MCF 10A (cell line): ENCODE results near the gene ST3GAL4. TPM values are rescaled to one million over a fixed set of nuclear protein-coding genes. Genes with fewer than 3 reads are reported as not detected.

Experiments used
- Bru-seq: library from RNA; stranded (reverse); fragments of 400-500 nt; gene quantifications from one replicate; lab custom pipeline; 2021; lab: Mats Ljungman, UMichigan
- BruChase-seq, 2 experiments: library from RNA; stranded (reverse); fragments of 400-500 nt; gene quantifications; one replicate each; lab custom pipeline; 2021; lab: Mats Ljungman, UMichigan
- BruUV-seq: library from RNA; stranded (reverse); fragments of 400-500 nt; replicated peaks from 2 replicates; lab custom pipeline; 2021; lab: Mats Ljungman, UMichigan
- CTCF ChIA-PET: fragments of 300-600 bp; sonication (Branson Sonifier 250); formaldehyde crosslinking; extraction: SDS; loops from one replicate; lab custom pipeline; 2021; ENCODE audit warnings: antibody characterized with exemption, inconsistent platforms; lab: Yijun Ruan, JAX
- POLR2A ChIA-PET: fragments of 300-600, 350-650 bp; sonication (Branson Sonifier 250); formaldehyde crosslinking; extraction: SDS; loops from one replicate; lab custom pipeline; 2020; ENCODE audit warnings: antibody characterized with exemption, inconsistent platforms; lab: Yijun Ruan, JAX
- DNase-seq: peaks from one replicate; pipeline ENCODE4 v3.0.0-alpha.2; 2018; ENCODE audit not compliant: unreplicated experiment
- H3K27ac Mint-ChIP-seq: one replicate; pipeline ENCODE4 v1.8.0; 2022; ENCODE audit warnings: mild to moderate bottlenecking, low read depth, mixed read lengths; ENCODE audit not compliant: unreplicated experiment
- H3K27me3 Mint-ChIP-seq: one replicate; pipeline ENCODE4 v1.8.0; 2022; ENCODE audit warnings: mixed read lengths; ENCODE audit not compliant: insufficient read depth, unreplicated experiment
- H3K36me3 Mint-ChIP-seq: one replicate; pipeline ENCODE4 v1.8.0; 2022; ENCODE audit warnings: mild to moderate bottlenecking, moderate library complexity, mixed read lengths; ENCODE audit not compliant: insufficient read depth, unreplicated experiment
- H3K4me1 Mint-ChIP-seq: one replicate; pipeline ENCODE4 v1.8.0; 2022; ENCODE audit warnings: mixed read lengths; ENCODE audit not compliant: insufficient read depth, unreplicated experiment
- H3K4me3 Mint-ChIP-seq: one replicate; pipeline ENCODE4 v1.8.0; 2022; ENCODE audit warnings: mild to moderate bottlenecking, moderate library complexity, mixed read lengths; ENCODE audit not compliant: unreplicated experiment
- H3K9me3 Mint-ChIP-seq: one replicate; pipeline ENCODE4 v1.8.0; 2022; ENCODE audit warnings: mixed read lengths; ENCODE audit not compliant: unreplicated experiment
- intact Hi-C: fragments of 100-400 bp; cut with micrococcal nuclease; formaldehyde crosslinking; loops from 2 replicates; pipeline ENCODE4 v1.14.1; 2022
- long read RNA-seq: library from polyadenylated mRNA; stranded (forward); transcript quantifications from one replicate; pipeline ENCODE4 v2.0.0, GENCODE V29; 2022
- total RNA-seq: library from RNA; stranded (reverse); gene quantifications from 2 replicates; pipeline ENCODE4 v1.2.3, GENCODE V29; 2022
- TF ChIP-seq, protein P1 (sequence below): fragments of 200-600 bp; IDR thresholded peaks from one replicate; pipeline ENCODE4 v1.8.0; 2022; ENCODE audit warnings: antibody characterized with exemption, mild to moderate bottlenecking; ENCODE audit not compliant: unreplicated experiment

The ST3GAL4 gene, protein sequence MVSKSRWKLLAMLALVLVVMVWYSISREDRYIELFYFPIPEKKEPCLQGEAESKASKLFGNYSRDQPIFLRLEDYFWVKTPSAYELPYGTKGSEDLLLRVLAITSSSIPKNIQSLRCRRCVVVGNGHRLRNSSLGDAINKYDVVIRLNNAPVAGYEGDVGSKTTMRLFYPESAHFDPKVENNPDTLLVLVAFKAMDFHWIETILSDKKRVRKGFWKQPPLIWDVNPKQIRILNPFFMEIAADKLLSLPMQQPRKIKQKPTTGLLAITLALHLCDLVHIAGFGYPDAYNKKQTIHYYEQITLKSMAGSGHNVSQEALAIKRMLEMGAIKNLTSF
- total RNA-seq (12.3 and 15.3 TPM in 2 replicates), Bru-seq, nascent RNA (percentile 46 among the genes with signal in this experiment), BruChase-seq, experiment 1, labeled RNA remaining after a 6-hour chase (percentile 47 among the genes with signal in this experiment), BruChase-seq, experiment 2, labeled RNA remaining after a 2-hour chase (percentile 54 among the genes with signal in this experiment)
- long read RNA-seq, partial matches to known transcripts = 0 of 6 reads
- long read RNA-seq, other reads (novel, unspliced or antisense) = 4 of 6 reads

DNA sequence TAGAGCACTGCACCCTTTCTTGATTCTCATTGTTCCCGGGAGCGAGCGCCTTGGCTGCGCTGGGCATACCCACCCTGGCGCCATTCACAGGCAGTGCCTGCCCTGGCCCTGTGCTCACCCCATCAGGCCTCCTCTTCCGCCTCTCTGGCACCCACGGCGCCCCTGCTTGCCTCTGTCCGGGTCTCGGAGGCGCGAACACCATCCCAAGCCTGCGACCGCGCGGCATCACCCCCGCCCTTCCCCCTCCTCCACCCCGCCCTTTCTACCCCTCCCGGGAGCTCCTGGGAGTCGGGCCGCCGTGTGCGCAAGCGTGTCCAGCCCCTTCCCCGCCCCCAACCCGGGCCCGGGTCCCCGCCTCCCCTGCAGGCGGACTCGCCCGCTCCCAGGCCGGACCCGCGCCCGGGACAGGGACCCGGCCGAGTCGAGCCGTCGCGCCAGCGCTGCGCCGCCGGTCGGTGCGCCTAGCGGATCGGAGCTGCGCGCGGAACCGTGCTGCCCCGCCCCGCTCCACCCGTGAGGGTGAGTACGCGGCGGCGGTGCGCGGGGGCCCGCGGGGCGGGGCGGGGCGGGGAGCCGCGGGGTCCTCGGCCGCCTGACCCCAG lies at the start of gene ST3GAL4:
TSS of gene ST3GAL4 (plus strand) at position 363 of the 602 bp plus-strand sequence. CDS start 50,470 bp downstream, outside the sequence.
- BruUV-seq = no TSS peak
- Mint-ChIP-seq H3K9me3 (no peaks in the 10 kb centered on the region), H3K27me3 (no peaks in the 10 kb centered on the region), H3K36me3 (peaks cover 6% of the 10 kb centered on the region), H3K27ac (peak within 1 kb of the TSS; percentile 73), H3K4me3 (peak within 1 kb of the TSS; percentile 85), H3K4me1 (peaks cover 44% of the 10 kb centered on the region)
- TF ChIP-seq, protein P1, sequence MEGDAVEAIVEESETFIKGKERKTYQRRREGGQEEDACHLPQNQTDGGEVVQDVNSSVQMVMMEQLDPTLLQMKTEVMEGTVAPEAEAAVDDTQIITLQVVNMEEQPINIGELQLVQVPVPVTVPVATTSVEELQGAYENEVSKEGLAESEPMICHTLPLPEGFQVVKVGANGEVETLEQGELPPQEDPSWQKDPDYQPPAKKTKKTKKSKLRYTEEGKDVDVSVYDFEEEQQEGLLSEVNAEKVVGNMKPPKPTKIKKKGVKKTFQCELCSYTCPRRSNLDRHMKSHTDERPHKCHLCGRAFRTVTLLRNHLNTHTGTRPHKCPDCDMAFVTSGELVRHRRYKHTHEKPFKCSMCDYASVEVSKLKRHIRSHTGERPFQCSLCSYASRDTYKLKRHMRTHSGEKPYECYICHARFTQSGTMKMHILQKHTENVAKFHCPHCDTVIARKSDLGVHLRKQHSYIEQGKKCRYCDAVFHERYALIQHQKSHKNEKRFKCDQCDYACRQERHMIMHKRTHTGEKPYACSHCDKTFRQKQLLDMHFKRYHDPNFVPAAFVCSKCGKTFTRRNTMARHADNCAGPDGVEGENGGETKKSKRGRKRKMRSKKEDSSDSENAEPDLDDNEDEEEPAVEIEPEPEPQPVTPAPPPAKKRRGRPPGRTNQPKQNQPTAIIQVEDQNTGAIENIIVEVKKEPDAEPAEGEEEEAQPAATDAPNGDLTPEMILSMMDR = no peak
- ChIA-PET POLR2A (interaction anchor here (0.5 to 4.1 kb wide), 6 partner anchors 32 to 200 kb away, joined by 3 to 23 read pairs (median 4); no protein-coding TSS in a partner anchor), CTCF (interaction anchor here (1.2 to 4.5 kb wide), 2 partner anchors 37 to 45 kb away, joined by 4 to 22 read pairs; no protein-coding TSS in a partner anchor)
- intact Hi-C loops = loop anchor here (5.0 to 10.0 kb wide), 2 partner anchors 47 to 79 kb away; no protein-coding TSS in a partner anchor
- peak; percentile 74 for DNase-seq

DNA sequence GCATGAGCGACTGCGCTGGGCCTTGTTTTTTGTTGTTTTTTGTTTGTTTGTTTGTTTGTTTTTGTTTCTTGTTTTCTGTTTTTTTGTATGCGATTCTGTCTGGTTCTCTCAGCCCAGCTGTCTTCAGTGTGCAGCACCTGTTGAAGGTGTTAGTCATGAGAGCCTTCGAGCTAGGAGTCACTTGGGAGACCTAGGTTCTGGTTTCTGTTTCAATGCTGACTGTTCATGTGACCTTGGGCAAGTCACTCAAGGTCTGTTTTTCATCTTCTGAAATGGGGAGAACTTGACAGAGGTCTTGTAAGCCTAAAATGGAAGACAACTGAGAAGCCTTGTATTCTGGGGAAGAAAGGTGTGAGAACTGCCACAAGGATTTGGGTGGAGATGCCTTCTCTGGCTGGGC lies 49.8 kb upstream of the ST3GAL4 start:
- peaks cover 43% of the 10 kb centered on the region for H3K36me3 Mint-ChIP-seq
- ChIA-PET POLR2A (interaction anchor here (0.9 kb wide), 1 partner anchor 98 kb away, joined by 5 read pairs; no protein-coding TSS in a partner anchor), CTCF (interaction anchor here (0.7 to 3.4 kb wide), 5 partner anchors 44 to 685 kb away, joined by 3 to 29 read pairs (median 5); no protein-coding TSS in a partner anchor)
- no peak for DNase-seq
- H3K27me3 Mint-ChIP-seq = no peaks in the 10 kb centered on the region
- intact Hi-C loops = no loop called here
- H3K4me3 Mint-ChIP-seq = no peak overlapping the region
- no TSS peak for BruUV-seq
- TF ChIP-seq, protein P1 = no peak
- H3K27ac Mint-ChIP-seq = no peak overlapping the region
- H3K9me3 Mint-ChIP-seq = no peaks in the 10 kb centered on the region
- peaks cover 6% of the 10 kb centered on the region for H3K4me1 Mint-ChIP-seq

DNA sequence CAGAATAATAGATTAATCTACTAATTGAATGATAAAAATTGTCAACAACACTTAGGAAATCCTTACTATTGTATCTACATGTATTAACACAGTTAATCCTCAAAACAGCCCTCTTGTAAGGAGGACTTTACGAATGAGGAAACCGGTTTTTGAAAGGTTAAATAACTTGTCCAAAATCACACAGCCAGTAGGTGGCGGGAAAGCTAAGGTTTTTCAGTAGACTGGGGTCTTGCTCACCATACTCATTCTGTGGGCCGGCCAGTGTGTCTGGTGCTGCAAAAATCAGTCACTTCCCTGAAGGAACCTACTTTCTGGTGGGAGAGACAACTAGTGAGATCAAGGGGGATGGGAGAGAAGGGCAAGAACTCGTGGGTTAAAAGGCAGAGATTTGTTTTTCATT lies 47.8 kb upstream of the ST3GAL4 start:
- TF ChIP-seq, protein P1 = peak; percentile 28
- no TSS peak for BruUV-seq
- no peak overlapping the region for H3K4me3 Mint-ChIP-seq
- POLR2A ChIA-PET = no interaction called here
- peaks cover 47% of the 10 kb centered on the region for H3K36me3 Mint-ChIP-seq
- no peak overlapping the region for H3K27ac Mint-ChIP-seq
- H3K4me1 Mint-ChIP-seq = peaks cover 11% of the 10 kb centered on the region
- H3K9me3 Mint-ChIP-seq = no peaks in the 10 kb centered on the region
- intact Hi-C loops = no loop called here
- peak; percentile 45 for DNase-seq
- CTCF ChIA-PET = interaction anchor here (0.8 to 10.1 kb wide), 6 partner anchors 8 to 1535 kb away, joined by 3 to 297 read pairs (median 7); no protein-coding TSS in a partner anchor
- H3K27me3 Mint-ChIP-seq = no peaks in the 10 kb centered on the region
